GM20431 (cell line): ENCODE results near the gene C1orf87.

Experiments used
- in situ Hi-C: fragments of 300-500 bp; cut with MseI, MboI; formaldehyde crosslinking; loops from one replicate; pipeline ENCODE4 v1.15.0; 2020; ENCODE audit warnings: low sequenced_read_pairs; ENCODE audit not compliant: unreplicated experiment

The C1orf87 gene

GRCh38 chr1:60073605-60074278 is at the start of gene C1orf87:
C1orf87 (minus strand) TSS chr1:60073770; CDS start chr1:60072643, 1,127 bp downstream.
- in situ Hi-C loops: no loop called here

GRCh38 chr1:60118085-60118484 is 44.5 kb upstream of the C1orf87 start:
- in situ Hi-C loops: no loop called here

GRCh38 chr1:60114745-60115318 is 41.3 kb upstream of the C1orf87 start:
- in situ Hi-C loops: no loop called here

GRCh38 chr1:60113596-60113995 is 40.0 kb upstream of the C1orf87 start:
- in situ Hi-C loops: no loop called here

GRCh38 chr1:60113028-60113427 is 39.5 kb upstream of the C1orf87 start:
- in situ Hi-C loops: no loop called here

- in situ Hi-C loops: no loop called here
Observed at GRCh38 chr1:60111716-60112115, 38.1 kb upstream of the C1orf87 start.

GRCh38 chr1:60111118-60111517 is 37.5 kb upstream of the C1orf87 start:
- in situ Hi-C loops: no loop called here

GRCh38 chr1:60108196-60108595 is 34.6 kb upstream of the C1orf87 start:
- in situ Hi-C loops: no loop called here

- in situ Hi-C loops: no loop called here
Observed at GRCh38 chr1:60103186-60103585, 29.6 kb upstream of the C1orf87 start.

- in situ Hi-C loops: no loop called here
Observed at GRCh38 chr1:60102267-60103061, 28.9 kb upstream of the C1orf87 start.

- in situ Hi-C loops: no loop called here
Observed at GRCh38 chr1:60101516-60101915, 27.9 kb upstream of the C1orf87 start.

- in situ Hi-C loops: no loop called here
Observed at GRCh38 chr1:60091195-60091715, 17.7 kb upstream of the C1orf87 start.

- in situ Hi-C loops: no loop called here
Observed at GRCh38 chr1:60090655-60091054, 17.1 kb upstream of the C1orf87 start.

- in situ Hi-C loops: no loop called here
Observed at GRCh38 chr1:60088620-60089155, 15.1 kb upstream of the C1orf87 start.

- in situ Hi-C loops: no loop called here
Observed at GRCh38 chr1:60087681-60088080, 14.1 kb upstream of the C1orf87 start.

GRCh38 chr1:60078182-60078581 is 4.6 kb upstream of the C1orf87 start:
- in situ Hi-C loops: no loop called here

GRCh38 chr1:60071296-60071695 is 2.3 kb downstream of the C1orf87 start:
- in situ Hi-C loops: no loop called here

GRCh38 chr1:60069691-60070090 is 3.9 kb downstream of the C1orf87 start:
- in situ Hi-C loops: no loop called here

GRCh38 chr1:60068393-60069045 is 5.1 kb downstream of the C1orf87 start:
- in situ Hi-C loops: no loop called here

- in situ Hi-C loops: no loop called here
Observed at GRCh38 chr1:60066001-60066400, 7.6 kb downstream of the C1orf87 start.
